Activated naive CD8-positive, alpha-beta T cell treated with anti-CD3 and anti-CD28 coated beads, Interleukin-2, amount 10 ng/mL, durations not matched to agents 7 days and 5 days (primary cell): ENCODE data around the gene SLC44A2. TPM values are rescaled to one million over a fixed set of nuclear protein-coding genes. Genes with fewer than 3 reads are reported as not detected.

Source experiments
- total RNA-seq, 2 experiments: library from RNA; stranded (reverse); gene quantifications; one replicate each; pipeline ENCODE4 v1.2.3, GENCODE V29; 2021

Gene SLC44A2
- total RNA-seq, 2 experiments from 2014 or later = 155 to 156 TPM

Other genes starting within 250 kb of the SLC44A2 start
- gene TYK2, start 245.0 kb upstream of the SLC44A2 start, total RNA-seq = 100 to 1,000 TPM; 277 to 290 TPM
- gene CDC37, start 222.0 kb upstream of the SLC44A2 start, total RNA-seq = 100 to 1,000 TPM; 242 to 248 TPM
- gene PDE4A, start 205.0 kb upstream of the SLC44A2 start, total RNA-seq = 10 to 100 TPM; 28.2 to 29.2 TPM
- gene KEAP1, start 122.2 kb upstream of the SLC44A2 start, total RNA-seq = 10 to 100 TPM; 82.2 to 82.7 TPM
- 1 to 10 TPM; 3.3 to 4.7 TPM for gene S1PR5, start 108.1 kb upstream of the SLC44A2 start, total RNA-seq
- 10 to 100 TPM; 50.4 to 66.6 TPM for gene ATG4D, start 81.6 kb upstream of the SLC44A2 start, total RNA-seq
- 10 to 100 TPM; 76.2 to 85.4 TPM for gene KRI1, start 59.5 kb upstream of the SLC44A2 start, total RNA-seq
- 10 to 100 TPM; 93.0 to 95.9 TPM for gene CDKN2D, start 56.6 kb upstream of the SLC44A2 start, total RNA-seq
- not detected for gene AP1M2, start 38.2 kb upstream of the SLC44A2 start, total RNA-seq
- gene ILF3, start 28.8 kb downstream of the SLC44A2 start, total RNA-seq = 100 to 1,000 TPM; 344 to 354 TPM
- 10 to 100 TPM; 35.9 to 37.7 TPM for gene QTRT1, start 75.9 kb downstream of the SLC44A2 start, total RNA-seq
- gene DNM2, start 92.5 kb downstream of the SLC44A2 start, total RNA-seq = 100 to 1,000 TPM; 249 to 259 TPM
- gene TMED1, start 210.7 kb downstream of the SLC44A2 start, total RNA-seq = 10 to 100 TPM in 1 of 2 experiments, 1 to 10 TPM in 1; 8.6 to 11.8 TPM
- 1 to 10 TPM; 1.9 to 2.2 TPM for gene C19orf38, start 222.9 kb downstream of the SLC44A2 start, total RNA-seq
- 10 to 100 TPM; 28.3 to 31.5 TPM for gene CARM1, start 246.0 kb downstream of the SLC44A2 start, total RNA-seq